ENCODE data around the gene RUFY4. TPM values are rescaled to one million over a fixed set of nuclear protein-coding genes. Genes with fewer than 3 reads are reported as not detected.

Gene RUFY4
- polyA plus RNA-seq, 1 experiment, result not detected

DNA sequence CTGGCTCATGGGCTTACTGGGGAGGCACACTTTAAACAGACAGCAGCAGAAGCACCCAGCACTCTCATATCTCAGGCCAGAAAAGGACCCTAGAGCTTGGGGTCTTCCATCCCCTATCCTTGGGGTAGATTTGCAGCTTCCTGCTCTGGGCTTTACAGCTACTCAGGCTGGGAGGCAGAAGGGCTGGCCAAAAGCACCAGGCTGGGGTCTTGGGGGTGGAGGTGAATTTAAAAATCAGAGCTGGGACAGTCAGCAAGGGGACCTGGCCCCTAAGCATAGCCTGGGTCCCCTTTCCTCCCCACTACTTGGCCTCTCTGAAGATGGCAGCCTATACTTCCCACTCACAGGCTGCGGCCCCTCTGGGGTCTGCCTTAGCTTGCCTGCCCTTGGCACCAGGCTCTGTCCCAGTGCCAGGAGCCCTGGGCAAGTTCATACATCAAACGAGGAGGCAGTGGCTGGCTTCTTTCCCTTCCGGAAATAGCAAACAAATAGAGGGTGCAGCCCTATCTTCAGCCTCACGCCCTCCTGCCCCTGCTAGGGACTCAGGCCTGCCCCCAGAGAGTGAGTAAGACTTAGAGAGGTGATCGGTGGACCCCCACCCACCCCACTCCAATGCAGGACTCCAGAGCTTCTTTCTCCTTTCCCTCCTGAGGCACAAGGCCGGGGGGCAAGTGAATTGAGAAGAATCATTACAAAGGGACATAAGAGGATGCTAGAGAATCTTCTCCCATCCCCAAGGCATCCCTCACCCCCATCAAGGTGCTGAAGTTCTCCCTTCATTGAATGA lies 40.3 kb upstream of the RUFY4 start:
- no peak for DNase-seq (ENCODE audit: low read depth)
- TF ChIP-seq, protein P1, sequence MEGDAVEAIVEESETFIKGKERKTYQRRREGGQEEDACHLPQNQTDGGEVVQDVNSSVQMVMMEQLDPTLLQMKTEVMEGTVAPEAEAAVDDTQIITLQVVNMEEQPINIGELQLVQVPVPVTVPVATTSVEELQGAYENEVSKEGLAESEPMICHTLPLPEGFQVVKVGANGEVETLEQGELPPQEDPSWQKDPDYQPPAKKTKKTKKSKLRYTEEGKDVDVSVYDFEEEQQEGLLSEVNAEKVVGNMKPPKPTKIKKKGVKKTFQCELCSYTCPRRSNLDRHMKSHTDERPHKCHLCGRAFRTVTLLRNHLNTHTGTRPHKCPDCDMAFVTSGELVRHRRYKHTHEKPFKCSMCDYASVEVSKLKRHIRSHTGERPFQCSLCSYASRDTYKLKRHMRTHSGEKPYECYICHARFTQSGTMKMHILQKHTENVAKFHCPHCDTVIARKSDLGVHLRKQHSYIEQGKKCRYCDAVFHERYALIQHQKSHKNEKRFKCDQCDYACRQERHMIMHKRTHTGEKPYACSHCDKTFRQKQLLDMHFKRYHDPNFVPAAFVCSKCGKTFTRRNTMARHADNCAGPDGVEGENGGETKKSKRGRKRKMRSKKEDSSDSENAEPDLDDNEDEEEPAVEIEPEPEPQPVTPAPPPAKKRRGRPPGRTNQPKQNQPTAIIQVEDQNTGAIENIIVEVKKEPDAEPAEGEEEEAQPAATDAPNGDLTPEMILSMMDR (IDR thresholded peaks at IDR 0.05; ENCODE audit: insufficient read depth, low read depth, low read length), result no peak
- ChIA-PET CTCF (interaction anchor here (0.9 to 2.1 kb wide), 5 partner anchors 13 to 243 kb away, joined by 3 to 10 read pairs (median 4); no protein-coding TSS in a partner anchor), POLR2A (no interaction called here)
- H3K27me3 ChIP-seq (ENCODE audit: control insufficient read depth, insufficient read depth, low read length), result peaks cover 12% of the 10 kb centered on the region
- H3K36me3 ChIP-seq (ENCODE audit: control insufficient read depth, insufficient read depth, low read length), result no peaks in the 10 kb centered on the region
- no peak overlapping the region for H3K4me3 ChIP-seq (ENCODE audit: low read depth, low read length)

DNA sequence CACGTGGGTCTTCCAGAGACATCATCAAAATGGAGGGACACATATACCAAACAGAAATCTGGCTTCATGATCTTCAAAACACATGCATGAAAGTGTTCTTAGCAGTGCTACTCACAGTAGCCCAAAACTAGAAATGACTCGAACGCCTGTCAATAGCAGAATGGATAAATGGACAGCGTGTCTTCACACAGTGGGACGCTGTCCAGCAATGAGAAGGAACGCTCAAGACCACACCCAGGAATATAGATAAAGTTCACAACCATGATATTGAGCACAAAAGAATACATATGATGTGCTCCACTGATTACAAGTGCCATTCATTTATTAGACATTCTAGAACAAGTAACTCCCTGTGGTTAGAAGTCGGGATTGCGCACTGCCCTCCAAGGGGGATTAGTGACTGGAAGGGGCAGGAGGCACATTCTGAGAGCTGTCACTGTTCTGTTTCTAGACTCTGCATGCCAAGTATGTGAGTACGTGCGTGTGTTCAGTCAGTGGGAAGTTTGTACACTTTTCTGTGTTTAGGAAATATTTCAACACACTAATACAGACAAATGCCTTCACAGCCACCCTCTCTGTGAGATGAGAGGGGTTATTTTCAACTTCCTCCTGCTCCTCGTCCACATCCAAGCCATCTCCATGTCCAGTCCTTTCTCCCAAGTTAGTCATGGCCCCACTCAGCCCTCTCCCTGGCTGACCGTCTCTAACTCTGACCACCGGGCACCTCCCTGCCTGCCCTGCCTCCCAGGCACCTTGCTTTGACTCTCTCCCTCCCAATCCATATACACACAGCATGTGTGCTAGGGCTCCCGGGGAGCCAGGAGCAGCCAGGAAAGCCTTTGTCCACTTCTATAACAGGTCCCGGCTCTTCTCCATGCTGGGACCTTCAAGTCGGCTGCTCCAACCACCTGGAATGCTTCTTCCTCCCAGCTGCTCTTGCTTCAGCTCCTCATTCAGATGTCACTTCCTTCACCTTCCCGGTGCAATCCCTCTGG lies 39.4 kb upstream of the RUFY4 start:
- no peak for DNase-seq (ENCODE audit: low read depth)
- CTCF ChIA-PET, result interaction anchor here (0.7 to 2.1 kb wide), 6 partner anchors 128 to 244 kb away, joined by 3 to 10 read pairs (median 4); no protein-coding TSS in a partner anchor

DNA sequence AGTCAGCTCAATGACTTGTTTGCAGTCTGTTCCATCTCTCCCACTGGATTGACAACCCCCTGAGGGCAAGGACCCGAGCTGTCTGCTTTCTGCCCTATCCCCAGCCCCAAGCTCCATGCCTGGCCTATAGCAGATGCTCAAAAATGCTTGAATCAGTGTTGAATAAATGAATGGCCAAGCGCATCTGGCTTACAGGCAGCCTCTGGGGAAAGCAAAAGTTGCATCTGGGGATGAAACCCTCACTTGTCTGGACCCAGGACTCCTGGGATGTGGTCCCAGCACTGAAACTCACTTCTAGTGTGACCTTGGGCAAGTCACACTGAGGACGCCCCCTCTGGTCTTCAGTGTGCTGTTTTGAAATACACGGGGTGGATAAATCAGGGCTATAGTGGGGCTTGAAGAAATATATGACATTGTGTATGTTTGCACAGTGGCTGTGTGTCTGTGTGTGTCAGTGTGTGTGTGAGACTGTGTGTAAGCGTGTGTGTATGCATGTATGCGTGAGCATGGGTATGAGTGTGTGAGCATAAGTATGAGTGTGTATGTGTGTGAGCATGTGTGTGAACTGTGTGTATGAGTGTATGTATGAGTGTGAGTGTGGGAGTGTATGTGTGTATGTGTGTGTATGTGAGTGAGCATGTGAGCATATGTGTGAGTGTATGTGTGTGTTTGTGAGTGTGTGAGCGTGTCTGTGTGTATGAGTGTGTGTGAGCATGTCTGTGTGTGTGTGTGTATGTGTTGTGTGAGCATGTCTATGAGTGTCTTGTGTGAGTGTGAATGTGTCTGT lies 38.5 kb upstream of the RUFY4 start:
- Histone ChIP-seq H3K27me3 (ENCODE audit: control insufficient read depth, insufficient read depth, low read length) (peaks cover 11% of the 10 kb centered on the region), H3K36me3 (ENCODE audit: control insufficient read depth, insufficient read depth, low read length) (no peaks in the 10 kb centered on the region), H3K4me3 (ENCODE audit: low read depth, low read length) (no peak overlapping the region)
- no peak for DNase-seq (ENCODE audit: low read depth)
- TF ChIP-seq, protein P1 (IDR thresholded peaks at IDR 0.05; ENCODE audit: insufficient read depth, low read depth, low read length), result no peak
- ChIA-PET CTCF (interaction anchor here (0.7 to 1.2 kb wide), 3 partner anchors 144 to 245 kb away, joined by 3 to 4 read pairs (median 3); no protein-coding TSS in a partner anchor), POLR2A (no interaction called here)

More for the DNA sequence above, 39.4 kb upstream of the RUFY4 start:
- POLR2A ChIA-PET, result no interaction called here
- H3K27me3 ChIP-seq (ENCODE audit: control insufficient read depth, insufficient read depth, low read length), result peaks cover 10% of the 10 kb centered on the region
- no peak overlapping the region for H3K4me3 ChIP-seq (ENCODE audit: low read depth, low read length)
- H3K36me3 ChIP-seq (ENCODE audit: control insufficient read depth, insufficient read depth, low read length), result no peaks in the 10 kb centered on the region
- TF ChIP-seq, protein P1 (IDR thresholded peaks at IDR 0.05; ENCODE audit: insufficient read depth, low read depth, low read length), result no peak

DNA sequence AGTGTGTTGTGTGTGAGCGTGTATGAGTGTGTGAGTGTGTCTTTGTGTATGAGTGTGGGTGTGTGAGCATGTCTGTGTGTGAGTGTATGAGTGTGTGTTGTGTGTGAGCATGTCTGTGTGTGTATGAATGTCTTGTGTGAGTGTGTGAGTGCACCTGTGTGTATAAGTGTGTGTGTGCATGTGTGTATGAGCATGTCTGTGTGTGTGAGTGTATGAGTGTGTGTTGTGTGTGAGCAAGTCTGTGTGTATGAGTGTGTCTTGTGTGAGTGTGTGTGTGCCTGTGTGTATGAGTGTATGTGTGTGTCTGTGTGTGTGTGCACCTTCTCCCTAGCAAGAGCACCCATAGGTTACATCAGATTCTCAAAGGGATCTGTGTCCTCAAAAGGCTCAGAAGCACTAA lies 37.8 kb upstream of the RUFY4 start:
- Histone ChIP-seq H3K4me3 (ENCODE audit: low read depth, low read length) (no peak overlapping the region), H3K36me3 (ENCODE audit: control insufficient read depth, insufficient read depth, low read length) (no peaks in the 10 kb centered on the region), H3K27me3 (ENCODE audit: control insufficient read depth, insufficient read depth, low read length) (peaks cover 13% of the 10 kb centered on the region)
- POLR2A ChIA-PET, result no interaction called here
- no peak for DNase-seq (ENCODE audit: low read depth)
- TF ChIP-seq, protein P1 (IDR thresholded peaks at IDR 0.05; ENCODE audit: insufficient read depth, low read depth, low read length), result no peak
- CTCF ChIA-PET, result interaction anchor here (1.5 to 9.1 kb wide), 2 partner anchors 37 to 242 kb away, joined by 8 to 176 read pairs; no protein-coding TSS in a partner anchor

Measured in BJ (cell line).